DOHH2 (cell line): ENCODE data around the gene MROH8.

Source experiments
- EZH2phosphoT487 ChIP-seq: fragments of 200-600 bp; sonication (generic); IDR thresholded peaks from 2 replicates; pipeline ENCODE4 v1.6.1; 2017; ENCODE audit warnings: borderline replicate concordance, mild to moderate bottlenecking, antibody characterized with exemption, low read length, moderate library complexity, mixed read lengths
- TF ChIP-seq, protein P1 (sequence below): fragments of 200-600 bp; sonication (generic); IDR thresholded peaks from one replicate; pipeline ENCODE4 v1.5.1; 2014; ENCODE audit warnings: antibody characterized with exemption, mild to moderate bottlenecking, low read depth, low read length; ENCODE audit not compliant: poor library complexity, severe bottlenecking

DNA sequence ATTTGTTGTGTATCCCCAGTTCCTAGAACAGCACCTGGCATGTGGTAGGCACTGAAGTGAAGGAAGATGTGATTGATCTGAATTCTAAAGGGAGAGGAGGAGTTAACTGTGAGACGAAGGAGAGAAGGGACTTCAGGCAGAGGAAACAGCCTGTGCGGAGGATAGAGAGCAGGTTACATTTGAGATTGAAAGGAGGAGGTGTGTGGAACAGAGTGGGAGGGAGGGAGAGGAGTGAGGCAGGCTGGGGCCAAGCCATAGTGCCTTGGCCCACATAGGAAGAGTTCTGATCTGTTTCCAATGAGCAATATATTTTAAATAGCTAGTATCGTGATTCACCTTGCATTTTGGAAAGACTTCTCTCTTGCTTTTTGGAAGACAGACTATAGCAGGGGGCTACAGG lies 13.9 kb upstream of the MROH8 start:
- TF ChIP-seq, protein P1, sequence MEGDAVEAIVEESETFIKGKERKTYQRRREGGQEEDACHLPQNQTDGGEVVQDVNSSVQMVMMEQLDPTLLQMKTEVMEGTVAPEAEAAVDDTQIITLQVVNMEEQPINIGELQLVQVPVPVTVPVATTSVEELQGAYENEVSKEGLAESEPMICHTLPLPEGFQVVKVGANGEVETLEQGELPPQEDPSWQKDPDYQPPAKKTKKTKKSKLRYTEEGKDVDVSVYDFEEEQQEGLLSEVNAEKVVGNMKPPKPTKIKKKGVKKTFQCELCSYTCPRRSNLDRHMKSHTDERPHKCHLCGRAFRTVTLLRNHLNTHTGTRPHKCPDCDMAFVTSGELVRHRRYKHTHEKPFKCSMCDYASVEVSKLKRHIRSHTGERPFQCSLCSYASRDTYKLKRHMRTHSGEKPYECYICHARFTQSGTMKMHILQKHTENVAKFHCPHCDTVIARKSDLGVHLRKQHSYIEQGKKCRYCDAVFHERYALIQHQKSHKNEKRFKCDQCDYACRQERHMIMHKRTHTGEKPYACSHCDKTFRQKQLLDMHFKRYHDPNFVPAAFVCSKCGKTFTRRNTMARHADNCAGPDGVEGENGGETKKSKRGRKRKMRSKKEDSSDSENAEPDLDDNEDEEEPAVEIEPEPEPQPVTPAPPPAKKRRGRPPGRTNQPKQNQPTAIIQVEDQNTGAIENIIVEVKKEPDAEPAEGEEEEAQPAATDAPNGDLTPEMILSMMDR = no peak
- TF ChIP-seq EZH2phosphoT487 = no peak
